GM12878 (cell line): ENCODE measurements around the gene SH3GL3. TPM values are rescaled to one million over a fixed set of nuclear protein-coding genes. Genes with fewer than 3 reads are reported as not detected.

Experiments
- ATAC-seq: fragments of 200-7000 bp; cut with Tn5 transposase; 3 replicates; pipeline ENCODE4 v1.9.1; 2020; ENCODE audit warnings: mild to moderate bottlenecking, moderate library complexity
- BruUV-seq: library from RNA; stranded (reverse); fragments of 400-500 nt; replicated peaks from 2 replicates; lab custom pipeline; 2021; lab: Mats Ljungman, UMichigan
- CTCF ChIA-PET: fragments of 300-600 bp; sonication (Branson Sonifier 250); formaldehyde crosslinking; extraction: SDS; loops from one replicate; lab custom pipeline; 2021; ENCODE audit warnings: inconsistent platforms; lab: Yijun Ruan, JAX
- POLR2A ChIA-PET: fragments of 350-600 bp; formaldehyde crosslinking; extraction: SDS; loops from one replicate; lab custom pipeline; 2021; ENCODE audit warnings: inconsistent platforms; lab: Charles Lee
- RAD21 ChIA-PET: fragments of 300-600 bp; sonication (Branson Sonifier 250); formaldehyde crosslinking; loops from one replicate; lab custom pipeline; 2023; ENCODE audit warnings: antibody characterized with exemption; ENCODE audit not compliant: unreplicated experiment; lab: Charles Lee
- SMC1A ChIA-PET: fragments of 300-600 bp; sonication (Branson Sonifier 250); formaldehyde crosslinking; loops from one replicate; lab custom pipeline; 2023; ENCODE audit not compliant: unreplicated experiment, uncharacterized antibody; lab: Charles Lee
- DNase-seq: peaks from one replicate; pipeline ENCODE4 v3.0.0-alpha.2; 2011; ENCODE audit warnings: low read depth, low spot score
- FAIRE-seq: peaks from 3 replicates; lab custom pipeline; 2011; peaks lifted over from hg19 to GRCh38; lab: Jason Lieb, UNC
- H2AFZ ChIP-seq: 2 replicates; pipeline ENCODE4 v1.6.0; 2011; ENCODE audit warnings: low read depth, low read length, control low read depth; ENCODE audit not compliant: control insufficient read depth
- H3K27ac ChIP-seq: 2 replicates; pipeline ENCODE4 v1.5.1; 2011; ENCODE audit warnings: control low read depth; ENCODE audit not compliant: control insufficient read depth, insufficient read depth
- H3K27me3 ChIP-seq, 2 experiments: replicated peaks in 1 of 2; 2 replicates each; pipeline versions ENCODE4 v1.6.0 to v1.6.1; 2011; ENCODE audit warnings: low read length in 1 of 2; ENCODE audit not compliant: control insufficient read depth in 2 of 2, insufficient read depth in 2 of 2
- H3K36me3 ChIP-seq, 2 experiments: 2 replicates each; pipeline ENCODE4 v1.5.1; 2011; ENCODE audit warnings: low read length in 1 of 2; ENCODE audit not compliant: control insufficient read depth in 2 of 2, insufficient read depth in 2 of 2
- H3K4me1 ChIP-seq: 2 replicates; pipeline ENCODE4 v1.6.1; 2011; ENCODE audit warnings: mild to moderate bottlenecking, low read length, moderate library complexity, mixed read lengths; ENCODE audit not compliant: control insufficient read depth, insufficient read depth
- H3K4me2 ChIP-seq: 2 replicates; pipeline ENCODE4 v1.6.0; 2011; ENCODE audit warnings: control low read depth; ENCODE audit not compliant: control insufficient read depth, insufficient read depth
- H3K4me3 ChIP-seq: fragments of 200-600 bp; sonication (generic); 2 replicates; pipeline ENCODE4 v1.5.1; 2016
- H3K79me2 ChIP-seq: 2 replicates; pipeline ENCODE4 v1.6.0; 2011; ENCODE audit warnings: low read length; ENCODE audit not compliant: control insufficient read depth, insufficient read depth
- H3K9ac ChIP-seq: 2 replicates; pipeline ENCODE4 v1.8.0; 2011; ENCODE audit warnings: low read length, control low read depth, mixed read lengths; ENCODE audit not compliant: control insufficient read depth, insufficient read depth
- H3K9me3 ChIP-seq: replicated peaks from 3 replicates; pipeline ENCODE4 v1.5.1; 2011; ENCODE audit warnings: mild to moderate bottlenecking, low read length; ENCODE audit not compliant: control insufficient read depth, insufficient read depth
- H4K20me1 ChIP-seq: 2 replicates; pipeline ENCODE4 v1.6.0; 2011; ENCODE audit not compliant: control insufficient read depth, insufficient read depth
- ASH2L ChIP-seq: fragments of 300-600, 200-600 bp; sonication (generic); IDR thresholded peaks from 2 replicates; pipeline ENCODE4 v1.6.1; 2017; ENCODE audit warnings: low read depth, mild to moderate bottlenecking, borderline replicate concordance
- BCL11A ChIP-seq: IDR thresholded peaks from 2 replicates; pipeline ENCODE4 v1.6.1; 2011; ENCODE audit warnings: low read depth, low read length
- CREM ChIP-seq: IDR thresholded peaks from 2 replicates; pipeline ENCODE4 v1.6.1; 2014; ENCODE audit warnings: antibody characterized with exemption, low read depth
- FOXK2 ChIP-seq: fragments of 450-650 bp; IDR thresholded peaks from 2 replicates; pipeline ENCODE4 v1.6.1; 2017; ENCODE audit warnings: mild to moderate bottlenecking, moderate library complexity
- FOXM1 ChIP-seq: IDR thresholded peaks from 2 replicates; pipeline ENCODE4 v1.6.1; 2012; ENCODE audit warnings: low read depth, mild to moderate bottlenecking, inconsistent platforms, low read length, moderate library complexity
- HCFC1 ChIP-seq: fragments of 150-350 bp; IDR thresholded peaks from 2 replicates; pipeline ENCODE4 v1.6.1; 2014; ENCODE audit warnings: low read length
- HDGF ChIP-seq: fragments of 450-650 bp; IDR thresholded peaks from 2 replicates; pipeline ENCODE4 v1.6.1; 2016; ENCODE audit warnings: antibody characterized with exemption
- MEF2B ChIP-seq: fragments of 450-650 bp; IDR thresholded peaks from 2 replicates; pipeline ENCODE4 v1.6.1; 2018; ENCODE audit warnings: mild to moderate bottlenecking, moderate library complexity; ENCODE audit not compliant: partially characterized antibody, poor library complexity, severe bottlenecking
- MTA2 ChIP-seq: fragments of 450-650 bp; IDR thresholded peaks from 2 replicates; pipeline ENCODE4 v1.6.1; 2016; ENCODE audit warnings: low read depth, mild to moderate bottlenecking, moderate library complexity
- NFXL1 ChIP-seq: fragments of 450-650 bp; IDR thresholded peaks from 2 replicates; pipeline ENCODE4 v1.6.1; 2017; ENCODE audit warnings: antibody characterized with exemption, mild to moderate bottlenecking, borderline replicate concordance
- POLR2A ChIP-seq: IDR thresholded peaks from 2 replicates; pipeline ENCODE4 v1.6.1; 2011; ENCODE audit warnings: low read depth, mild to moderate bottlenecking, low read length
- TAF1 ChIP-seq: IDR thresholded peaks from 2 replicates; pipeline ENCODE4 v1.6.1; 2011; ENCODE audit warnings: mild to moderate bottlenecking, low read depth, low read length, borderline replicate concordance
- WGBS: methylation state at CpG from one replicate; pipeline ENCODE4 v1.1.6; 2016; ENCODE audit warnings: low lambda C conversion rate; ENCODE audit not compliant: insufficient replicate concordance, insufficient coverage; ENCODE audit errors: missing lambda C conversion rate; 5-methylcytosine and 5-hydroxymethylcytosine counted together
- in situ Hi-C: fragments of 300-500 bp; cut with MboI; formaldehyde crosslinking; loops from 9 replicates; pipeline ENCODE4 v1.14.3; 2018; ENCODE audit warnings: mixed read lengths
- intact Hi-C: fragments of 100-400 bp; cut with micrococcal nuclease; formaldehyde crosslinking; loops from one replicate; pipeline ENCODE4 v1.14.2; 2022; ENCODE audit not compliant: unreplicated experiment
- polyA plus RNA-seq, 11 experiments: library from polyadenylated mRNA; depleted of rRNA in 4 of 11; unstranded in 6 of 11; stranded (reverse) in 5 of 11; fragments of >200 nt; fragmentation: Nextera tagmentation in 4 of 11; fragmentation: Illumina TruSeq in 1 of 11; extraction: Ambion mirVana in 4 of 11; extraction: Trizol in 1 of 11; gene quantifications; 1 replicate in 1 of 11; 2 replicates in 10 of 11; pipeline versions ENCODE4 v1.2.1 to v1.2.3, GENCODE V29; 2011 to 2016; ENCODE audit warnings: inconsistent platforms in 2 of 11, missing spikeins in 2 of 11, low read depth in 1 of 11
- total RNA-seq, 4 experiments: library from RNA; depleted of rRNA in 3 of 4; stranded (reverse); fragments of >200 nt in 3 of 4; fragmentation: Illumina TruSeq in 1 of 4; extraction: Trizol in 1 of 4; gene quantifications; 2 replicates each; pipeline versions ENCODE4 v1.2.1 to v1.2.3, GENCODE V29; 2013 to 2021
- TF ChIP-seq, protein P1 (sequence below): fragments of 450-650 bp; formaldehyde crosslinking; IDR thresholded peaks from 2 replicates; pipeline ENCODE4 v1.4.0; 2022; ENCODE audit warnings: mild to moderate bottlenecking, moderate library complexity
- TF ChIP-seq, protein P2 (sequence below): IDR thresholded peaks from 2 replicates; pipeline ENCODE4 v1.6.1; 2012; ENCODE audit warnings: low read depth, low read length, improper control_type of control experiment
- TF ChIP-seq, protein P3 (sequence below): IDR thresholded peaks from 2 replicates; pipeline ENCODE4 v1.6.1; 2011; ENCODE audit warnings: low read depth, mild to moderate bottlenecking, low read length, moderate library complexity, borderline replicate concordance; ENCODE audit errors: extremely low read depth

Gene SH3GL3
- total and polyA plus RNA-seq, 10 of the 15 experiments (the other 5 are each of a cell fraction or from before 2014, with no cell fraction given), result not detected

DNA sequence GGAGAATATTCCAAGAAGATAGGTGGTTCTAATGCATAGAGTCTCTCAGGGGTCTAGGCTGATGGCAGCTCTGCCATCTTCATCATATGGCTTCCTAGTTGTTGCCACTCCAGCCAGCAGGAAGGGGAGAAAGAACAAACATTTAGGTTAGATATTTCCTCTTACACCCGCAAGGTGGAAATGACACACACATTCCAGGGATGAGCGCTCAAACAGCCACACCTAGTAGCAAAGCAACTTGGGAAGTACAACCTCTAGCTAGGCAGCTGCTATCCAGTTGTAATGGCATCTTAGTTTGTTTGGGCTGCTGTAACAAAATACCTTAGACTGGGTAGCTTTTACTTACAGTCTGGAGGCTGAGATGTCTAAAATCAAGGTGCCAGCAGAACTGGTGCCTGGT, 154.9 kb downstream of the SH3GL3 start:
- no peaks in the 10 kb centered on the region for H3K4me1 ChIP-seq
- POLR2A ChIA-PET, result no interaction called here
- H3K9me3 ChIP-seq, result no peaks in the 10 kb centered on the region
- no peaks in the 10 kb centered on the region for H3K79me2 ChIP-seq
- CTCF ChIA-PET, result no interaction called here
- no peaks in the 10 kb centered on the region for H4K20me1 ChIP-seq
- WGBS, result 79% methylated on average over 2 of the region's 2 CpGs
- RAD21 ChIA-PET, result no interaction called here
- TF ChIP-seq POLR2A, result no peak
- no peak for TF ChIP-seq ASH2L
- no peak for TF ChIP-seq CREM
- no peak for TF ChIP-seq BCL11A
- TF ChIP-seq, protein P1, sequence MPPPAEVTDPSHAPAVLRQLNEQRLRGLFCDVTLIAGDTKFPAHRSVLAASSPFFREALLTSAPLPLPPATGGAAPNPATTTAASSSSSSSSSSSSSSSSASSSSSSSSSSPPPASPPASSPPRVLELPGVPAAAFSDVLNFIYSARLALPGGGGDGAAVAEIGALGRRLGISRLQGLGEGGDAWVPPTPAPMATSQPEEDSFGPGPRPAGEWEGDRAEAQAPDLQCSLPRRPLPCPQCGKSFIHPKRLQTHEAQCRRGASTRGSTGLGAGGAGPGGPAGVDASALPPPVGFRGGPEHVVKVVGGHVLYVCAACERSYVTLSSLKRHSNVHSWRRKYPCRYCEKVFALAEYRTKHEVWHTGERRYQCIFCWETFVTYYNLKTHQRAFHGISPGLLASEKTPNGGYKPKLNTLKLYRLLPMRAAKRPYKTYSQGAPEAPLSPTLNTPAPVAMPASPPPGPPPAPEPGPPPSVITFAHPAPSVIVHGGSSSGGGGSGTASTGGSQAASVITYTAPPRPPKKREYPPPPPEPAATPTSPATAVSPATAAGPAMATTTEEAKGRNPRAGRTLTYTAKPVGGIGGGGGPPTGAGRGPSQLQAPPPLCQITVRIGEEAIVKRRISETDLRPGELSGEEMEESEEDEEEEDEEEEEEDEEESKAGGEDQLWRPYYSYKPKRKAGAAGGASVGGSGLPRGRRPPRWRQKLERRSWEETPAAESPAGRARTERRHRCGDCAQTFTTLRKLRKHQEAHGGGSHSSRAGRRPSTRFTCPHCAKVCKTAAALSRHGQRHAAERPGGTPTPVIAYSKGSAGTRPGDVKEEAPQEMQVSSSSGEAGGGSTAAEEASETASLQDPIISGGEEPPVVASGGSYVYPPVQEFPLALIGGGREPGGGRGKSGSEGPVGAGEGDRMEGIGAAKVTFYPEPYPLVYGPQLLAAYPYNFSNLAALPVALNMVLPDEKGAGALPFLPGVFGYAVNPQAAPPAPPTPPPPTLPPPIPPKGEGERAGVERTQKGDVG (CRISPR knock-in tag), result no peak
- TF ChIP-seq, all 136 proteins: peak for 0
- no peak overlapping the region for H3K27ac ChIP-seq
- in situ Hi-C loops, result no loop called here
- no peaks in the 10 kb centered on the region for H3K36me3 ChIP-seq
- no peak overlapping the region for H3K4me3 ChIP-seq
- no peak overlapping the region for H2AFZ ChIP-seq
- FAIRE-seq (no peak), ATAC-seq (no peak), DNase-seq (no peak)
- H3K27me3 ChIP-seq, result no peaks in the 10 kb centered on the region; a peak in 1 of 4 replicates
- SMC1A ChIA-PET, result no interaction called here
- intact Hi-C loops, result no loop called here
- H3K9ac ChIP-seq, result no peak overlapping the region
- BruUV-seq, result no TSS peak
- H3K4me2 ChIP-seq, result no peak overlapping the region

DNA sequence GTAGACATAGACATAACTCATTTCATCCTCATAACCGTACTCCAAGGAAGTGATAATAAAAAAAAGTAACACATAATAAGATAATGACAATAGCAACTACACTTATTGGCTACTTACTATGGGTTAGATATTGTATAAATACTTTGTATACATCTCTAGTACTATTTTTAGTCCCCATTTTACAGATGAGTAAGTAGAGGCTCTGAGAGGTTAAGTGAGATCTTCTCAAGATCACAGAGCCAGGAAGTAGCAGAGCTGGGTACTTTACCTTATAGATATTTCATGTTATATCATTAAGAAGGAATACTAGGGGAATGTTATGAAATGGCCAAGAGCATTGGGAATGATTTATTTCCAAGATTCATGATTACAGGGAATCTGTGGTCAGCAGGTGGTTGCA, 157.4 kb downstream of the SH3GL3 start:
- no peaks in the 10 kb centered on the region for H3K79me2 ChIP-seq
- in situ Hi-C loops (no loop called here), intact Hi-C loops (no loop called here)
- no peak for ATAC-seq
- H3K4me1 ChIP-seq, result no peaks in the 10 kb centered on the region
- no peak overlapping the region for H2AFZ ChIP-seq
- ChIA-PET SMC1A (no interaction called here), RAD21 (no interaction called here), CTCF (no interaction called here), POLR2A (no interaction called here)
- WGBS, result 81% methylated on average over 1 of the region's 1 CpG
- H3K36me3 ChIP-seq, result no peaks in the 10 kb centered on the region
- no peak overlapping the region for H3K4me2 ChIP-seq
- no peak overlapping the region for H3K9ac ChIP-seq
- H3K27me3 ChIP-seq, result no peaks in the 10 kb centered on the region; a peak in 1 of 4 replicates
- H3K27ac ChIP-seq, result no peak overlapping the region
- FAIRE-seq, result no peak
- DNase-seq, result no peak
- no peaks in the 10 kb centered on the region for H3K9me3 ChIP-seq
- no peaks in the 10 kb centered on the region for H4K20me1 ChIP-seq
- no TSS peak for BruUV-seq
- no peak overlapping the region for H3K4me3 ChIP-seq
- TF ChIP-seq FOXK2 (no peak), FOXM1 (no peak), HDGF (no peak), MTA2 (no peak), MEF2B (no peak), NFXL1 (no peak), TAF1 (no peak), HCFC1 (no peak)
- TF ChIP-seq, protein P2, sequence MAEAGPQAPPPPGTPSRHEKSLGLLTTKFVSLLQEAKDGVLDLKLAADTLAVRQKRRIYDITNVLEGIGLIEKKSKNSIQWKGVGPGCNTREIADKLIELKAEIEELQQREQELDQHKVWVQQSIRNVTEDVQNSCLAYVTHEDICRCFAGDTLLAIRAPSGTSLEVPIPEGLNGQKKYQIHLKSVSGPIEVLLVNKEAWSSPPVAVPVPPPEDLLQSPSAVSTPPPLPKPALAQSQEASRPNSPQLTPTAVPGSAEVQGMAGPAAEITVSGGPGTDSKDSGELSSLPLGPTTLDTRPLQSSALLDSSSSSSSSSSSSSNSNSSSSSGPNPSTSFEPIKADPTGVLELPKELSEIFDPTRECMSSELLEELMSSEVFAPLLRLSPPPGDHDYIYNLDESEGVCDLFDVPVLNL, result no peak
- TF ChIP-seq, protein P3, sequence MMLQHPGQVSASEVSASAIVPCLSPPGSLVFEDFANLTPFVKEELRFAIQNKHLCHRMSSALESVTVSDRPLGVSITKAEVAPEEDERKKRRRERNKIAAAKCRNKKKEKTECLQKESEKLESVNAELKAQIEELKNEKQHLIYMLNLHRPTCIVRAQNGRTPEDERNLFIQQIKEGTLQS, result no peak
